NCI-H748 (cell line): Measurements from ENCODE around the gene TP53I13.
"Not testable (repeated sequence)": the region's sequence is repeated elsewhere in the genome, so short reads cannot be mapped to it uniquely, and the experiment has no call there.

Experiments used
- DNase-seq: peaks from one replicate; lab custom pipeline; 2025; ENCODE audit not compliant: unreplicated experiment; lab: John Stamatoyannopoulos, UW

TP53I13 gene

DNA sequence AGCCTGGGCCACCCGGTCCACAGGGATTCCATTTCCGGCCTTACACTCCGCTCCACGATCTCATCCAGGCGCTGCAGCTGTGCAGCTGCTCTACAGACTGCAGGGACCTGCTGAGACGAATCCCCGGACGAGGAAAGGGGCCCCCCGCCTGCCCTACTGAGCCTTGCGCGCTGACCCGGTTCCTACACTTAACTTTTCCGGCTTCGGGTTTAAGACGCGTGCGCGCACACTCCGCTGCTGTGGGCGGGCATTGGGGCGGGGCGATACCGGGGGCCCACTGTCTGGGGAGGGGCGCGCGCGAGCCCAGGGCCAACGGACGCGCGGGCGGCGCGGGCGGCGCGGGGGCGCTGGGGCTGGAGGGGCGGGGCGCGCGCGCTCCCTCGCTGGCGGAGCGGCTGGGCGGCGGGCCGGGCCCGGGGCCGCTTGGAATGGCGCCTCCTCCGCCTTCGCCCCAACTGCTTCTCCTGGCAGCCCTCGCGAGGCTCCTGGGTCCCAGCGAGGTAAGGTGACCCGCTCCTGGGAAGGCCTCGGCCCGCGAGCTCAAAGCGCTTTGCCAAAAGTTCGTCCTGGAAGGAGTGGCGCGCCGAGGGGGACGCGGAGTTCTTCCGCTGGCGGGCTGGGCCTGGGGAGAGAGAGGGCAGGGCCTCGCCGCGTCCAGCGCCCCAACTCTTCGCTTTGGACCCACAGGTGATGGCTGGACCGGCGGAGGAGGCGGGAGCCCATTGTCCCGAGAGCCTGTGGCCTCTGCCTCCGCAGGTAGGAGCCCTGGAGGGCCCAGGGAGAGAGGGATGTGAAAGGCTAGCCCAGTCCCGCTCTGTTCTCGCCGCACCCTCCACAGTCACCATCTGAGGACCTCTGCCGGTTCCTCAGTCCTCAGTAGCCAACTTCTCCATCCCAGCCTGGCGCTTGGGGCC lies at the start of gene TP53I13:
Gene TP53I13, plus strand, starts transcription at position 371 of the 914 bp plus-strand sequence. Its CDS starts 58 bp downstream, at position 429.
- peak; percentile 92 for DNase-seq

- no peak for DNase-seq
Observed at GRCh38 chr17:29524692-29525091, 43.8 kb upstream of the TP53I13 start.

DNA sequence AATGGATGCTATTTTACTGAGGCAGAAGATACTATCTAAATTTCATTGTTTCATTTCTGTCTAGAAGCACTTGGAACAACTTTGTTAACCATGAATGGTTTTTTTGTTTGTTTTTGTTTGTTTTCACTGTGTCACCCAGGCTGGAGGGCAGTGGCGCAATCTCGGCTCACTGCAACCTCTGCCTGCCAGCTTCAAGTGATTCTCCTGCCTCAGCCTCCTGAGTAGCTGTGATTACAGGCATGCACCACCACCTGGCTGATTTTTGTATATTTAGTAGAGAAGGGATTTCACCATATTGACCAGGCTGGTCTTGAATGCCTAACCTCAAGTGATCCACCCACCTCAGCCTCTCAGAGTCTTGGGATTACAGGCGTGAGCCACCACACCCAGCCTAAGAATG lies 42.2 kb upstream of the TP53I13 start:
- DNase-seq = no peak

DNA sequence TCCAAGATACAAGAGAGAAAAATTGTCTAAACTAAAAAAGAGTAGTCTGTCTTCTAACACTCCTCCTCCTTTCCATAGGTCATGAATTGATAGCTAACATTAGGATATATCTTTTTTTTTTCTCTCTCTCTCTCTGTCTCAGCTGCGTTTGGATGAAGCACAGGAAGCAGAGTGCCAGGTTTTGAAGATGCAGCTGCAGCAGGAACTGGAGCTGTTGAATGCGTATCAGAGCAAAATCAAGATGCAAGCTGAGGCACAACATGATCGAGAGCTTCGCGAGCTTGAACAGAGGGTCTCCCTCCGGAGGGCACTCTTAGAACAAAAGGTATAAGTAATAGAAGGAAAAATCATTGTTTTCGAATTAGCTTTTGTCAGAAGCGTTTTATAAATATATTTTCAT lies 34.5 kb upstream of the TP53I13 start:
- DNase-seq = no peak

GRCh38 chr17:29544066-29544465 lies 24.4 kb upstream of the TP53I13 start:
- DNase-seq = no peak

- DNase-seq = no peak
Observed at GRCh38 chr17:29546085-29546484, 22.4 kb upstream of the TP53I13 start.

DNA sequence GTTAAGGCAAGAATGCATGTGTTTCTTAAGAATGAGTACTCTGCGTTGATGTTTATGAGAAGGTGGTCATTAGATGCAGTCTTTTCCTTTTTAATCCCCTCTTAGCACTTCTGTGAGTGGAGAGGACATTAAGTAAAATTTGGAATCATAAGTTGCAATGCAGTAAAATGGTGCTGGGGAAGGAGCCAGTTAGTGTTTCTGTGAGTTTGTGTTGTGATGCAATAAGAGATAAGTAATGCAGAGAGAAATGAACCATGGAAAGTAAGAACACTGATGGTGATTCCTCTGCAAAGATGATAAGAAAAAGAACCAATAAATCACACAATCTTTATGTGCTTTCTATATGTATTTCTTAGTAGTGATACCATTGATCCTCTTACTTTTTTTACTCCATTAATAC lies 21.7 kb upstream of the TP53I13 start:
- DNase-seq = no peak

- no peak for DNase-seq
Observed at GRCh38 chr17:29549177-29549923, 19.2 kb upstream of the TP53I13 start.

DNA sequence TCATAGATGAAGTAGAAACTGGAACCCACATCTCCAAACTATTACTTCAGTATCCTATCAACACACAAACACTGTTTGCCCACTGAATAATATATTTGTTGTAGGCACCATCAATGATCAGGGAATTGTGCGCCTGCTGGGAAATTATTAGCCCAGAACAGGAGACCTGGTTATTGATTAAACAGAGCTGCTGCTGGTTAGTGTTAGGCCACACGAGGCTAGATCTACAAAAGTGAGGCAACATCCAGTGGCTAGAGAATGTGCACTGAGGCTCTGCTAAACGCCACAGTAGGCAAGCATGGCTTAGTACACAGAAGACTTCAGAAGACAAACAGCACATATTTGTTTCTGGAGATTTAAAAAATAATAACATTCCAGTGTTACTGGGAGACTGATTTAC lies 12.7 kb upstream of the TP53I13 start:
- DNase-seq = no peak

- no peak for DNase-seq
Observed at GRCh38 chr17:29557085-29557738, 11.3 kb upstream of the TP53I13 start.

- no peak for DNase-seq
Observed at GRCh38 chr17:29557739-29558116, 10.8 kb upstream of the TP53I13 start.

DNA sequence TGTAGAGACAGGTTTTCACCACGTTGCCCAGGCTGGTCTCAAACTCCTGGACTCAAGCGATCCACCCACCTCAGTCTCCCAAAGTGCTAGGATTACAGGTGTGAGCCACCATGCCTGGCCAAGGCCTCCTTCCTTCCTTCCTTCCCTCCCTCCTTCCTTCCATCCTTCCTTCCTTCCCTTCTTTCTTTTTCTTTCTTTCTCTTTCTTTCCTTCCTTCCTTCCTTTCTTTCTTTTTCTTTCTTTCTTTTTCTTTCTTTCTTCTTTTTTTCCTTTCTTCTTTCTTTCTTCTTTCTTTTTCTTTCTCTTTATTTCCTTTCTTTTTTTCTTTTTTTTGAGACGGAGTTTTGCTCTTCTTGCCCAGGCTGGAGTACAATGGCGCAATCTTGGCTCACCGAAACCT lies 10.4 kb upstream of the TP53I13 start:
- not testable (repeated sequence) for DNase-seq

- DNase-seq = no peak
Observed at GRCh38 chr17:29559640-29560039, 8.9 kb upstream of the TP53I13 start.

GRCh38 chr17:29560316-29560715 lies 8.2 kb upstream of the TP53I13 start:
- DNase-seq = no peak

DNA sequence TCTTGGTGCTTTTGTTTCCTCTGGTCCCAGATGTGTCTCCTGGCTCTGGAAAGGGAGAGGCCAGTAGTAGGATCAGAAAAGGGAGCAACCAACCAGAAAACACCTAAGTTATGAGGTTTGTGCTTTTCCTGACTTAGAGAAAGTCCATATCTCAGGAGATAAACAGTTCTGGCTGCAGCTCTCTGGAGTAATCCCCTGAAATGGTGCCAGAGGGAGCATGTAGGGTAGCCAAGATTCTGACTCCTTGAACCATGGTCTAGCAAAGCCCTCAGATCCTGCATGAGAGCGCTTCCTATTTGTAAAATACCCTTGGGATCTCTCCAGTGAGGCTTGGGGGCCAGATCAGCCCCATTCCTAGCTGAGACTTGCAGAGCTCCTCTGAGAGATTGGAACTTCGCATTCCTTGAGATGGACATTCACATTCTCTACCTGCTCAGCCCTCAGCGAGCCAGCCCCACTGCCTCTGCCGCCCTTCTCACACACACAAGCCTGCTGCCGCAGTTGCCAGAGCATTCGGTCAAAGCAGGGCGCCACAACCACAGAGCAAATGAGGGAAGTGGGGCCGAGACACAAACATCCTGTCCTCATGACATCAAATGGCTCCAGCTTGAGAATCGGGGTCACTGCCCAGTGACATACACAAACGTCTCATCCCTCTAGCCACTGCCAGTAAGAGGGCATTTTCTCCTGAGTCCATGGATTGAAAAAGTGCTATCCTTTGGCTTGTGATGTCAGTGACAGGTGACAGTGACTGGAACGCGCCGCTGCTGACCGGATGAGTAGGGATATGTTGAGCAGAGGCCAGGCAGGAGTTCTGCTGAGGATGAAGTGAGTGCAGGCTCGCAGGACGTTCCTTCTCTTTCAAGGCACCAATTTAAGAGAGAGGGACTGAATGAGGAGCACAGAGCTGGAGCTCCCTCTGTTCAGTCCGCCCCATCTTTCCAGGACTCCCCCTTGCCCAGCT lies 6.7 kb upstream of the TP53I13 start:
- no peak for DNase-seq

GRCh38 chr17:29562615-29563014 lies 5.9 kb upstream of the TP53I13 start:
- no peak for DNase-seq

DNA sequence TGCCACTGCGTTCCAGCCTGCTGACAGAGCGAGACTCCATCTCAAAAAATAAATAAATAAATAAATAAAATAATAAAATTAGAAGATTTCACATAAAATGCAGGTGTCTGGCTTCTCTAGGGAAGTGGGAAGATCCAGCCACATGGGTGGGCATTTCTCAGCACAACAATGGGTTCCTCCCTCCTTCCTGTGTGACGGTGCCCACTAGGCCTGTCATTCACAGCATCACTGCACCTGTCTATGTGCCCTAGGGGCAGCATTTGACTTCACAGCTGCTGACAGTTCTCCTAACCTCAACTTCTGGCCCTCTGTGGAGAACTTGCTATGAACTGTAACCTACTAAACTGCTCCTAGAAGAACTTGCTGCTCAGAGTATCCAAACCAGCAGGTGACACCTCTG lies 4.7 kb upstream of the TP53I13 start:
- DNase-seq = no peak

DNA sequence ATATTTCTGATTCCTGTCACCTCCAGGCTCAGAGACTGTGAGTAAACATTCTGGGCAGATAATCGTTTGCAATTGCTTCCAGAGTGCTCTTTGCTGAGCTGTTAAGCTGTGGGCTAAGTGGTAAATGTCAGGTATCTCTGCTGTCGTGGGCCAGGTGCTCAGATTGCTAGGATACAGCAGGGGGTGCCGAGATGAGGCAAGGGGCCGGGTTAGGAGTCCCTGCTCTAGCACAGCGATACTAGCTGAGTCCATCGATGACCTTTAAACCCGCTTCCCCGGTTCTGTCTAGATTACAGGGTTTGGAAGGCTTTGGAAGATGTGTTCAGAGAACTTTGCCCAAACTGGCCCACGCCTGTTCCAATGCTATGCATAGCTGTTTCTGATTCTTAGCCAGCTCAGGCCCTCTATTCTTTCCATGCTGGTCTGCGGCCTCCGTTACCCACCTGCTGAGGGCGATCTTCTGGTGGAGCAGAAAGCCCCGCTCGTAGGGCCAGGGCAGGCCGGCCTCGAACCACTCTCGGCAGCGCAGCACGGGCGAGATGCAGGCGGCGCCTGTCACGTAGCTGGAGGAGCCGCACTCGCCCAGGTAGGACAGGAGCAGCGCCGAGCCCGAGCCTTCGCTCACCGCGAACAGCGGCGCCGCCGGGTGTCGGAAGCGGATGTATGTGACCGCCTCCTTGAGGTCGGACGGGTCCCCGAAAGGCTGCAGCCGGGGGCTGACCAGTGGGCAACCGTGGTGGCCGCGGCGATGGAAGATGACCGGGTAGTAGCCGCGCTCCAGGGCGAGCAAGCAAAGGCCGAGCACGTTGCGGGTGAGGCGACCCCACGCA lies 2.6 kb upstream of the TP53I13 start:
- peak; percentile 95 for DNase-seq

DNA sequence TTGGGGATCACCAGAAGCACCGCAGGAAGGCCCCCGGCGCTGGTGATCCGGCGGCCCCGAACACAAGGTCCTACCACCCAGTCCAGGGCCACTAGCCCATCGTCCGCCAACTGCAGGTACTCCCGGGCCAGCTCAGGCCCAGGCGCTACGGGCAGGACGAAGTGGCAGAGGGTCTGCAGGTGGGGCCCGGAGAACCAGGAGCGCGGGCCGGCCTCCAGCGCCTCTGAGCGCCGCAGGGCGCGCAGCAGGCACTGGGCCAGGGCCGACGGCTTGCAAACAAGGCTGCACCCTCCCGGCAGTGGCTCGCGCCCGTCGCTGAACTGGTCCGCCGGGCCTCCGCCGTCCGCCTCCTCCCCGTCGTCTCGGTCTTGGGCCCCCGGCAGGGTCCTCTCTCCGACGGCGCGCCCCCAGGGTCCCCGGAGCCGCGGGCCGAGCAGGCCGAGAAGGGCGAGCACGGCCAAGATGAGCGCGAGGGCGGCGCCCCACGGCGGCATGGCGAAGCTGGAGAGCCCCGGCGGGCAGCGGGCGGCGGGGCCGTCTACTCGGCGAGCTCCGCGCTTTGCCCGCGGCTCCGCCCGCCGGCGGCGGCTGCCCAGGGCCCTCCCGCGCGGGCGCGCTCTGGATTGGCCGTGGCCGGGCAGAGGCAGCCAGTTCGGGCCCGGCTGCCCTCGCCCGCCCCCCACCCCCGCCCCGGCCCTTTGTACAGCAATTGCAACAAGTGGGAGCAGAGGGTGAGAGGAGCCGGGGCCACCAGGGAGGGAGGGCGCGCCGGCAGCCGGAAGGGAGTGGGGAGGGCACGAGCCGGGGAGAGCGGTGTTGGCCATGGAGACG lies 1.8 kb upstream of the TP53I13 start, which contains the start of gene ABHD15:
Gene ABHD15, minus strand, starts transcription at position 565 of the 831 bp plus-strand sequence. Its CDS starts 71 bp downstream, at position 494.
- peak; percentile 81 for DNase-seq
